GM06990 (cell line): ENCODE measurements around the gene TMEM145.

Experiments used
- DNase-seq: peaks from one replicate; pipeline ENCODE4 v3.0.0-alpha.2; 2011; ENCODE audit not compliant: insufficient read length; ENCODE audit errors: extremely low read depth
- H3K27me3 ChIP-seq: replicated peaks from 2 replicates; pipeline ENCODE4 v1.6.0; 2011; ENCODE audit warnings: low read length; ENCODE audit not compliant: control insufficient read depth, insufficient read depth
- H3K36me3 ChIP-seq: 2 replicates; pipeline ENCODE4 v1.5.1; 2011; ENCODE audit warnings: low read length; ENCODE audit not compliant: control insufficient read depth, insufficient read depth
- H3K4me3 ChIP-seq: replicated peaks from 2 replicates; pipeline ENCODE4 v1.5.1; 2011; ENCODE audit warnings: low read depth, mild to moderate bottlenecking, control low read depth, low read length
- TF ChIP-seq, protein P1 (sequence below): IDR thresholded peaks from 2 replicates; pipeline ENCODE4 v1.5.1; 2011; ENCODE audit warnings: low read length, control low read depth, mild to moderate bottlenecking, inconsistent platforms; ENCODE audit not compliant: insufficient read depth, poor library complexity, severe bottlenecking

The TMEM145 gene

DNA sequence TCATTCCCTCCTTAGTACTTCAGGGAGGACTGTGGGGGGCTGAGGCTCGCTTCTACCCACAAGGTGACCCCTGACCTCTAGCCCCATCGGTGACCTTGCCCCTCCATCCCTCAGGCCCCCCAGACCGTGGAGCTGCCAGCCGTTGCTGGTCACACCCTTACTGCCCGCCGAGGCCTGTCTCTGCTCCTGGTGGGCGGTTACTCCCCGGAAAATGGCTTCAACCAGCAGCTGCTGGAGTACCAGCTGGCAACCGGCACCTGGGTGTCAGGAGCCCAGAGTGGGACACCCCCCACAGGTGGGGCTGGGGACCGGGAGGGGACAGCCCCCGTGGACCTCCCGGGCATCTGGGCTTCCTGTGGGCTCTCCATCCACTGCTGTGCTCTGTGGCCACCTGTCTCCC is 44.2 kb downstream of the TMEM145 start:
- no peak for DNase-seq
- Histone ChIP-seq H3K36me3 (peaks cover 4% of the 10 kb centered on the region), H3K4me3 (no peak overlapping the region), H3K27me3 (no peaks in the 10 kb centered on the region)
- TF ChIP-seq, protein P1, sequence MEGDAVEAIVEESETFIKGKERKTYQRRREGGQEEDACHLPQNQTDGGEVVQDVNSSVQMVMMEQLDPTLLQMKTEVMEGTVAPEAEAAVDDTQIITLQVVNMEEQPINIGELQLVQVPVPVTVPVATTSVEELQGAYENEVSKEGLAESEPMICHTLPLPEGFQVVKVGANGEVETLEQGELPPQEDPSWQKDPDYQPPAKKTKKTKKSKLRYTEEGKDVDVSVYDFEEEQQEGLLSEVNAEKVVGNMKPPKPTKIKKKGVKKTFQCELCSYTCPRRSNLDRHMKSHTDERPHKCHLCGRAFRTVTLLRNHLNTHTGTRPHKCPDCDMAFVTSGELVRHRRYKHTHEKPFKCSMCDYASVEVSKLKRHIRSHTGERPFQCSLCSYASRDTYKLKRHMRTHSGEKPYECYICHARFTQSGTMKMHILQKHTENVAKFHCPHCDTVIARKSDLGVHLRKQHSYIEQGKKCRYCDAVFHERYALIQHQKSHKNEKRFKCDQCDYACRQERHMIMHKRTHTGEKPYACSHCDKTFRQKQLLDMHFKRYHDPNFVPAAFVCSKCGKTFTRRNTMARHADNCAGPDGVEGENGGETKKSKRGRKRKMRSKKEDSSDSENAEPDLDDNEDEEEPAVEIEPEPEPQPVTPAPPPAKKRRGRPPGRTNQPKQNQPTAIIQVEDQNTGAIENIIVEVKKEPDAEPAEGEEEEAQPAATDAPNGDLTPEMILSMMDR, result no peak

DNA sequence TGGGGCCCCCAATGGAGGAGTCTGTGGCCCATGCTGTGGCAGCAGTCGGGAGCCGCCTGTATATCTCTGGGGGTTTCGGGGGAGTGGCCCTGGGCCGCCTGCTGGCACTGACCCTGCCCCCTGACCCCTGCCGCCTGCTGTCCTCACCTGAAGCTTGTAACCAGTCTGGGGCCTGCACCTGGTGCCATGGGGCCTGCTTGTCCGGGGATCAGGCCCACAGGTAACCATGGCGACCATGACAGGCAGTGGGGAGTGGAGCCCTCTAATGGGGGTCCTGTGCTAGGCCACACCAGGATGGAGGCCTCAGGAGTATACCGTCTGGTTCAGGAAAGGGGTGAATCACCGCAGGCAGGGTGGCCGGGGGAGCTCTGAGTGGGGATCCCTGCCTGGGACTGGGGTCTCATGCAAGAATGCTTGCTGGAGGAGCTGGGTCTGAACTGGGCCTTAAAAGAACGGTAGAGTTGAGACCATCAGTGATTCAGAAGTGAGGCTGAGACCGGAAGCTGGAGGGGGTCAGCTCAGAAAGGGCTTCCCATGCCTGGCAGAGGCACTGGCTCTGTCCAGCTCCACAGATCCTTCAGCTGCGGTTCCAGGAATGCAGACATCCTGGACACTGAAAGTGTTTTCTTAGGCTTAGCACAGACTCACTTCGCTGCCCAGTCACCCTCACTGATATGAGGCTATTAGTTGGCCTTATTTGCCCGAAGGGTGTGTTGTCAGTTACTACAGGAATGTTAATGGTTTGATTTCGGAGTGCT is 47.9 kb downstream of the TMEM145 start:
- Histone ChIP-seq H3K27me3 (no peaks in the 10 kb centered on the region), H3K4me3 (no peak overlapping the region), H3K36me3 (peaks cover 6% of the 10 kb centered on the region)
- TF ChIP-seq, protein P1, result no peak
- no peak for DNase-seq

DNA sequence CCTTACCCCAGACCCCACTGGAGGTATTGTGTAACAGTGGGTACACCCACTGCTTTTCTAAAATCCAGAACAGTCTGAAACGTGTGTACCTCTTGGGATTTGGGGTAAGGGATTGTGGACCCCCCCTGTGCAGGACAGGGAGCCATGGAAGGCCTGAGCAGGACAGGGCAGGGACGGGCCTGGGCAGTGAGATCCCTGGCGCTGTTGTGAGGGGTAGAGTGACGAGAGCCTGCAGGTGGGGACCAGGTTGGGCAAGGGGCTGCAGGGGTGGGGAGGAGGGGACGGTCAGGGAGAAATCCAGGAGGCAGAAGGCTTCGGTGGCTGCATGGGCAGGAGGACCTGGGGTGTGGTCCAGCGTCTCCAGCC is 48.4 kb downstream of the TMEM145 start:
- DNase-seq, result no peak
- Histone ChIP-seq H3K4me3 (no peak overlapping the region), H3K36me3 (peaks cover 3% of the 10 kb centered on the region), H3K27me3 (no peaks in the 10 kb centered on the region)
- TF ChIP-seq, protein P1, result no peak

DNA sequence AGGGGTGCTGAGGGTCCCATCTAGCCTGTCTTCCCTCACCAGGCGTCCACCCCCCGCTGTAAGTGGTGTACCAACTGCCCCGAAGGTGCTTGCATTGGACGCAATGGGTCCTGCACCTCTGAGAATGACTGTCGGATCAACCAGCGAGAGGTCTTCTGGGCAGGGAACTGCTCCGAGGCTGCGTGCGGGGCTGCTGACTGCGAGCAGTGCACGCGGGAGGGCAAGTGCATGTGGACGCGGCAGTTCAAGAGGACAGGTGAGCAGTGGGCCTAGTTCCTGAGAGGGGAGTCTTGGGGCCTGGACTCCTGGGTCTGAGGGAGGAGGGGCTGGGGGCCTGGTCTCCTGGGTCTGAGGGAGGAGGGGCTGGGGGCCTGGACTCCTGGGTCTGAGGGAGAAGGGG is 49.2 kb downstream of the TMEM145 start:
- Histone ChIP-seq H3K36me3 (peaks cover 2% of the 10 kb centered on the region), H3K27me3 (no peaks in the 10 kb centered on the region), H3K4me3 (no peak overlapping the region)
- TF ChIP-seq, protein P1, result no peak
- DNase-seq, result no peak

DNA sequence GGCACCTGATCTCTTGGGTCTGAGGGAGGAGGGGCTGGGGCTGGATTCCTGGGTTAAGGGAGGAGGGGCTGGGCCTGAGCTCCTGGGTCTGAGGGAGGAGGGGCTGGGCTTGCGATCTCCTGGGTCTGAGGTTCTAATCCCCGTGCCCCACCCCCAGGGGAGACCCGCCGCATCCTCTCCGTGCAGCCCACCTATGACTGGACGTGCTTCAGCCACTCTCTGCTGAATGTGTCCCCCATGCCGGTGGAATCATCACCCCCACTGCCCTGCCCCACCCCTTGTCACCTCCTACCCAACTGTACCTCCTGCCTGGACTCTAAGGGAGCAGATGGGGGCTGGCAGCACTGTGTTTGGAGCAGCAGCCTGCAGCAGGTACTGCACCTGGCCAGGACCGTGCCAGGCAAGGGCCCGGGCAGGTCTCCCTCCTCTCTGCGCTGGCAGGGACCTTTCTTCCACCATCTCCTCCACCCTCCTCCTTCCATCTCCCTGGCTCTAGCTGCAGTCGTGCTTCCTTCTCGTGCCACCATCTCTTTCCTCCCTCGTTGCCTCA is 49.9 kb downstream of the TMEM145 start:
- no peak for DNase-seq
- no peak overlapping the region for H3K4me3 ChIP-seq
- TF ChIP-seq, protein P1, result no peak
- H3K27me3 ChIP-seq, result no peaks in the 10 kb centered on the region
- H3K36me3 ChIP-seq, result peaks cover 2% of the 10 kb centered on the region
